Measurements from ENCODE around the gene SELENOT.
A peak's percentile ranks its signal among the peaks of the same experiment; 100 is the strongest.

The SELENOT gene, protein sequence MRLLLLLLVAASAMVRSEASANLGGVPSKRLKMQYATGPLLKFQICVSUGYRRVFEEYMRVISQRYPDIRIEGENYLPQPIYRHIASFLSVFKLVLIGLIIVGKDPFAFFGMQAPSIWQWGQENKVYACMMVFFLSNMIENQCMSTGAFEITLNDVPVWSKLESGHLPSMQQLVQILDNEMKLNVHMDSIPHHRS

DNA sequence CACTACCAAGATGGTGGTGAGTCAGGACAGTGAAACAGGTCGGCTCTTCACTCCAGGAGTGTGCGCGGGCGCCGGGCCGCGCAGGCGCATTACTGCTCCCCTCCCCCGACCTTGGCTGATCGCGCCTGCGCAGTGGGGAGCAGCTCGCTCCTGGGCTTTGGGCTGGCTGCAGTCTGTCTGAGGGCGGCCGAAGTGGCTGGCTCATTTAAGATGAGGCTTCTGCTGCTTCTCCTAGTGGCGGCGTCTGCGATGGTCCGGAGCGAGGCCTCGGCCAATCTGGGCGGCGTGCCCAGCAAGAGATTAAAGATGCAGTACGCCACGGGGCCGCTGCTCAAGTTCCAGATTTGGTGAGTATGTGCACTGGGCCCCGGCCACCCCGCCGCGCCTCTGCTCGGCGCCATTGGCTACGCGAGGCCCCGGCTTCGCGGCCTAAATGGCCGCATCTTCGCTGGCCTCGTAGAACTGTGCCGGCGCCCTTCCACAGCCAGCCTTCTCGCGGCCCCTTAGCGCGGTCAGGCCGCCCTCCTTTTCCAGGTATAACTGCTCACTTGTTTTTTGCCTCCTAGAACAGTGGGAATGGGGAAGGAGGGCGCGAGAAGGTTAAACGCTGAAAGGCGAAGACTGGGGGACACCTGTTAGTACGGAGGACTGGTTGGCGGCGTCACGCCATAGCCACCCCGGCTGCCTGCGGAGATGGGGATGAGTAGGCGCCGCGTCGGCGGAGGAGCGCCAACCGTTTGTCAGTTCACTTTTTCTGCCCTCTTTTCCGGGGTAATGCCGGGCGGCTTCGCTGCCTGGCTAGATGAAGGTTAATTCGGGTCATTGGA, at the start of gene SELENOT:
Gene SELENOT (plus strand): TSS at position 169 of the 827 bp plus-strand sequence. CDS start 42 bp downstream, at position 211.
- TF ChIP-seq, protein P1, sequence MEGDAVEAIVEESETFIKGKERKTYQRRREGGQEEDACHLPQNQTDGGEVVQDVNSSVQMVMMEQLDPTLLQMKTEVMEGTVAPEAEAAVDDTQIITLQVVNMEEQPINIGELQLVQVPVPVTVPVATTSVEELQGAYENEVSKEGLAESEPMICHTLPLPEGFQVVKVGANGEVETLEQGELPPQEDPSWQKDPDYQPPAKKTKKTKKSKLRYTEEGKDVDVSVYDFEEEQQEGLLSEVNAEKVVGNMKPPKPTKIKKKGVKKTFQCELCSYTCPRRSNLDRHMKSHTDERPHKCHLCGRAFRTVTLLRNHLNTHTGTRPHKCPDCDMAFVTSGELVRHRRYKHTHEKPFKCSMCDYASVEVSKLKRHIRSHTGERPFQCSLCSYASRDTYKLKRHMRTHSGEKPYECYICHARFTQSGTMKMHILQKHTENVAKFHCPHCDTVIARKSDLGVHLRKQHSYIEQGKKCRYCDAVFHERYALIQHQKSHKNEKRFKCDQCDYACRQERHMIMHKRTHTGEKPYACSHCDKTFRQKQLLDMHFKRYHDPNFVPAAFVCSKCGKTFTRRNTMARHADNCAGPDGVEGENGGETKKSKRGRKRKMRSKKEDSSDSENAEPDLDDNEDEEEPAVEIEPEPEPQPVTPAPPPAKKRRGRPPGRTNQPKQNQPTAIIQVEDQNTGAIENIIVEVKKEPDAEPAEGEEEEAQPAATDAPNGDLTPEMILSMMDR (conservative IDR thresholded peaks at IDR 0.05; ENCODE audit: low read depth, low read length), result peak; percentile 32
- peak within 1 kb of the TSS; percentile 85 for H3K4me3 ChIP-seq (ENCODE audit: low read depth, low read length)
- peak; percentile 98 for DNase-seq (ENCODE audit: low read depth)

DNA sequence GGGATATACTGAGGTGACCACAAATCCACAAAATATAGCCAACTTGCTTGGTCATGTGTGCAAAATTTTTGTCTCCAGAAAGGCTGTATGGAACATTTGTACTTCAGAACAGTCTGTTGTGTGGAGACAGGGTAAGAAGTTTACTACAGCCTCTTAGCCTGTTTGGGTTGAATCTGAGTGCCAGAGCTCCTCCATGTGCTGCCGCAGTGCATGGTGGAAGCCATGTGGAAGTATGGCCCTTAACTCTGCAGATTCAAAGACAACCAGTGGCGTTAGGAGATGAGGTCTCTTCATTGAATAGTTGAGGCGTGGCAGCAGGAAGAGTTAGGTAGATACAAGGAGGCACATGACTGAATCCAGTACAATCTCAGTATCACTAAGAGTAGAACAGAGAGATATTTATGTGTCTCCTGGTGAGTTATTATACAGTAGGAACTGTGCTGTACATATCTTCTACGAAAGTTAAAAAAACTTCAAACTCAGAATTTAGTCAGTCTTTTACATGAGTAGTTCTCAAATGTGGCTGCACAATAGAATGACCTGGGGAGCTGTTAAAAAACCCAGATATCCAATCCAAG, 47.2 kb upstream of the SELENOT start:
- TF ChIP-seq, protein P1 (conservative IDR thresholded peaks at IDR 0.05; ENCODE audit: low read depth, low read length), result no peak
- no peak for DNase-seq (ENCODE audit: low read depth)
- H3K4me3 ChIP-seq (ENCODE audit: low read depth, low read length), result no peak overlapping the region

DNA sequence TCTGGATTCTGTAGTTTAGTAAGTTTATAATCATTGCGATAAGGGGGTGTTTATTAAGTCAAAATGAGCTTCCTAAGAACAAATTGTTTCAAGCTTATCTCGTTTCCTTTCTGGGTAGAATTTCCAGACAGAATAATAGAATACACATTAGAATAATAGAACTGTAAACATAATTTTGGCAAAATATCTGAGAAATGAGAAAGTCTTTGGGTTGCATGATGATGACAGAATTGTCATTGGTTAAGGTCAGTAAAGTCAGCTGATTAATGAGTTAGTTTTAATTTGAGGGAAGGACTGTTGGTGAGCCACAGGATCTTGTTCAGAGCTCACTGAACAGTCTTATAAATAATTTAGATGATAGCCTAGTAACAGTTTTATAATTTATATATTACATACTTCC, 46.3 kb upstream of the SELENOT start:
- TF ChIP-seq, protein P1 (conservative IDR thresholded peaks at IDR 0.05; ENCODE audit: low read depth, low read length), result no peak
- no peak overlapping the region for H3K4me3 ChIP-seq (ENCODE audit: low read depth, low read length)
- no peak for DNase-seq (ENCODE audit: low read depth)

DNA sequence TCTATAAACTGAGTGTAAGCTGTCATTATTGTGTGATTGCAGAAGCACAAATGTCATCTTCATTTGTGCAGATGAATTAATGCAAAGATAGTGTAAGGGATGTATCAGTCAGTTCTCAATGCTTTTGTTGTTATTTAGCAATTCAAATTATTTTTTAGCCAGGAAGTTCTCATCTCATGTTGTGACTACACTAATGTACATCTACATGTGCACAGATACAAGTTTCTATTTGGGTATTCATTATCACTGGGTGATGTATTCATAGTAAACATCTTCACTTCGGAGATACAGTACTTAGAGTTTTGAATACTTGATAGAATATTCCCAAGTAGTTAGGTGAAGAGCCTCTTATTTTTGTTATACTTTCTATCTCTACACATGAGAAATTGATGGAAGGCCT, 45.4 kb upstream of the SELENOT start:
- TF ChIP-seq, protein P1 (conservative IDR thresholded peaks at IDR 0.05; ENCODE audit: low read depth, low read length), result no peak
- DNase-seq (ENCODE audit: low read depth), result no peak
- no peak overlapping the region for H3K4me3 ChIP-seq (ENCODE audit: low read depth, low read length)

DNA sequence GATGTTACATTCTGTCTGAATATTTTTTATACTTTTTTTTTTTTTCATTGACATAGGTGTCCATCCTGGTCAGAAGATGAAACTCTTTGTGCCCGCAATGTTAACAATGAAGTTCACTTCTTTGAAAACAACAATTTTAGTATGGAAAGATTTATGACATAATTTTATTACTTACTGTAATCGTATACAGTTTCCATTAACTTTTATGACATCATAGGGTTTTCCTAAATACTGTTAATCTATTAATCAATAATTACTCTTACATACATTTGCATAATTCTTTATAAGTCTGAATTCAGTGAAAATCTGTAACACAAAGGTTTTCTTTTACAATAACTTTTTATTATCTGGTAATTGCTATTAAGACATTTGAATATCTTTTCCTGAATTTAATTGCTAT, 38.9 kb upstream of the SELENOT start:
- TF ChIP-seq, protein P1 (conservative IDR thresholded peaks at IDR 0.05; ENCODE audit: low read depth, low read length), result no peak
- DNase-seq (ENCODE audit: low read depth), result no peak
- H3K4me3 ChIP-seq (ENCODE audit: low read depth, low read length), result no peak overlapping the region

DNA sequence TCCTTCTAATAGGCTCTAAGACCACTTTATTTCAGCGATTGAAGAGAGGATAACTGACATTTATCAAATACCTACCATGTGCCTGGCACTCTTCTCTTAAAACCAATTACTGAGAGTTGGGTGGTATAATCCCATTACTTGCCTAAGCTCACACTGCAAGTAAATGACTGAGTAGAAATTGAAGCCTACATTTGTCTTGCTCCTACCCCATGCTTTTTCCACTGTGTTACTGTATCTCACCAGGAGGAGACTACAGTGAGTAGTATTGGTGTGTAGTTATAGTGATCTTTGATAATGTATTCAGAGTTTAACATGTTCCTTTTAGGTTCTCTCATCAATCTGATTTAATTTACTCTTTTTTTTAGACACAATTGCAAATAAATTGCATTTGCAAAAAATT, 35.8 kb upstream of the SELENOT start:
- H3K4me3 ChIP-seq (ENCODE audit: low read depth, low read length), result no peak overlapping the region
- no peak for DNase-seq (ENCODE audit: low read depth)
- TF ChIP-seq, protein P1 (conservative IDR thresholded peaks at IDR 0.05; ENCODE audit: low read depth, low read length), result no peak

All from choroid plexus epithelial cell (primary cell).